GM18508 (cell line): ENCODE results near the gene NSMF.
"Not testable (repeated sequence)": the region's sequence is repeated elsewhere in the genome, so short reads cannot be mapped to it uniquely, and the experiment has no call there.

Experiments used
- ATAC-seq: cut with Tn5 transposase; IDR thresholded peaks from one replicate; pipeline ENCODE4 v1.9.1; 2021; ENCODE audit warnings: moderate number of reproducible peaks; ENCODE audit not compliant: insufficient read depth, unreplicated experiment

The NSMF gene

GRCh38 chr9:137478613-137478961 is 19.5 kb upstream of the NSMF start:
- ATAC-seq = no peak

GRCh38 chr9:137477778-137478612 is 18.9 kb upstream of the NSMF start:
- no peak for ATAC-seq

GRCh38 chr9:137476856-137477255 is 17.7 kb upstream of the NSMF start:
- no peak for ATAC-seq

- no peak for ATAC-seq
Measured at GRCh38 chr9:137475666-137476065, 16.5 kb upstream of the NSMF start.

- no peak for ATAC-seq
Measured at GRCh38 chr9:137474271-137474670, 15.1 kb upstream of the NSMF start.

GRCh38 chr9:137470785-137471184 is 11.7 kb upstream of the NSMF start:
- no peak for ATAC-seq

- ATAC-seq = no peak
Measured at GRCh38 chr9:137467896-137468295, 8.8 kb upstream of the NSMF start.

- no peak for ATAC-seq
Measured at GRCh38 chr9:137467161-137467581, 8.0 kb upstream of the NSMF start.

GRCh38 chr9:137466389-137467085 is 7.4 kb upstream of the NSMF start:
- not testable (repeated sequence) for ATAC-seq

- ATAC-seq = no peak
Measured at GRCh38 chr9:137465720-137466388, 6.7 kb upstream of the NSMF start.

- no peak for ATAC-seq
Measured at GRCh38 chr9:137465000-137465719, 6.0 kb upstream of the NSMF start.

- no peak for ATAC-seq
Measured at GRCh38 chr9:137464291-137464999, 5.3 kb upstream of the NSMF start.

- no peak for ATAC-seq
Measured at GRCh38 chr9:137463931-137464290, 4.8 kb upstream of the NSMF start.

GRCh38 chr9:137462986-137463930 is 4.1 kb upstream of the NSMF start:
- no peak for ATAC-seq

- no peak for ATAC-seq
Measured at GRCh38 chr9:137462396-137462985, 3.4 kb upstream of the NSMF start.

GRCh38 chr9:137461663-137462395 is 2.7 kb upstream of the NSMF start:
- no peak for ATAC-seq

- no peak for ATAC-seq
Measured at GRCh38 chr9:137461316-137461662, 2.2 kb upstream of the NSMF start.
